HG03025 (cell line): ENCODE measurements around the gene PKHD1.

ENCODE experiments used
- ATAC-seq: cut with Tn5 transposase; IDR thresholded peaks from one replicate; pipeline ENCODE4 v1.9.1; 2021; ENCODE audit warnings: mild to moderate bottlenecking, moderate library complexity; ENCODE audit not compliant: unreplicated experiment, low FRiP score

Gene PKHD1

GRCh38 chr6:51648236-51648635 is 439.2 kb downstream of the PKHD1 start:
- no peak for ATAC-seq

- no peak for ATAC-seq
Observed at GRCh38 chr6:51644426-51644825, 443.0 kb downstream of the PKHD1 start.

- ATAC-seq: no peak
Observed at GRCh38 chr6:51640021-51640420, 447.4 kb downstream of the PKHD1 start.

DNA sequence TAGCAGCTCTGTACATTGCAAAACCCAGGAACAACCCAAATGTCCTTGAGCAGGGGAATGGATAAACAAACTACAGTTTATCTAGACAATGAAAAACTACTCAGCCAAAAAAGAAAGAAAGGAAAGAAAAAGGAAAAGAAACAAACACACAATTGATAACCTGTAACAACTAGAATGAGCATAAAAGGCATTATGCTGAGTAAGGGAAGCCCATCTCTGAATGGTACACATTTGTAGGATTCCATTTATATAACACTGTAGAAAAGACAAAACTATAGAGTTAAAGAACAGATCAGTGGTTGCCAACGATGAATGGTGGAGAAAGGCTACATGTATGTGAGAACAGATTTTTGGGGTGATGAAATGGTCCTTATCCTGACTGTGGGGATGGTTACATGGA is 454.0 kb downstream of the PKHD1 start:
- no peak for ATAC-seq

GRCh38 chr6:51630011-51630410 is 457.4 kb downstream of the PKHD1 start:
- no peak for ATAC-seq

DNA sequence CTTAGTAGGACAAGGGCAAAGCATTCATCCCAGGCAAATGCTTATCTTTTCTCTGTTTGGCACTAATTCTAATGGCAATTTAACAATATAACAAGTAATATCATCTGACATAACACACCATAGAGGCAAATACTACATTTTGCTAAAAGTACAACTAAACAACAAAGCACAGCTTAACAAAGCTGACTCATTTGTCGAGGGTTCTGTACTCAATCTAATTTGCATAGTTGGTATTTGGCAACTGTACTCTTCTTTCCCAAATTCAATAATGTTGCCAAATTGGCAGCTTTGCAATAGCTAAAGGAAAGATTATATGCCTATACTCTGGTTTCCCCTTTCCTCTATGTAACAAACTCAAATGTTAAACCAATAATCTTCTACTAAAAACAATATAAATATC is 461.0 kb downstream of the PKHD1 start:
- ATAC-seq: no peak

DNA sequence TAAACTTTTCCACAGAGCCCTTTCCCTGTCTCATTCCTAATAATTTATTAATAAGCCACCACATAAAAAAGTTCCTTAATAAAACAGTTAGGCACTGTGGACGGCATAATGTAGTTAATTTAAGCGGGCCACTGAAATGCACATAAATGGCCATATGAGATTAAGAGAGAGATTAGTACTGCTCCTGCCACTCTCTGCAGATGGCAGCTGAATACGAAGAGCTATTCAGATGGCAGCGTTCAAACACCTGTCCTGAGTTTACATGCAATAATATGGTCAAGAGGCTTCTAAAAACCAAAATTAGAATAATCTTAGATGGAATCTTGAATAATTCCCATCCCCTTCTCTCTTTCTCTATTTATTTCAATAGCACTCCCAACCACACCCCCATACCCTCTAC is 461.8 kb downstream of the PKHD1 start:
- no peak for ATAC-seq

DNA sequence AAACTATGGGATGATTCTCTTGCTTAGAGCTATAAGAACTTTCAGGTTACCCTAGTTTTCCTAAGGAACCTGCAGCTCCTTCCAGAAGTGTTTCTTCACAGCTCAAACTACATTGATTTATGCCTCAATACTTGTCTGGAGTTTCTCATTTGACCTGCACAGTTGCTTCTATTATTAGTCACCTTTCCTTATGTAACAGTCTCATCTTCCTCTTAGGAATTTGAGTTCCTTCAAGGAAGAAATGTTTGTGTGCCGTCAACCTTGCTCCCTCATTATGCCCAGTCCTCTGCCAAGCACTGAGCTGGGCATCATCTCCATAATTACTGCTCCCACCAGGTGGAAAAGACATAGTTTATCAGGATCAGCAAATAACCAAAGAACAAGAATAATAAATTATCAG is 466.4 kb downstream of the PKHD1 start:
- ATAC-seq: no peak

DNA sequence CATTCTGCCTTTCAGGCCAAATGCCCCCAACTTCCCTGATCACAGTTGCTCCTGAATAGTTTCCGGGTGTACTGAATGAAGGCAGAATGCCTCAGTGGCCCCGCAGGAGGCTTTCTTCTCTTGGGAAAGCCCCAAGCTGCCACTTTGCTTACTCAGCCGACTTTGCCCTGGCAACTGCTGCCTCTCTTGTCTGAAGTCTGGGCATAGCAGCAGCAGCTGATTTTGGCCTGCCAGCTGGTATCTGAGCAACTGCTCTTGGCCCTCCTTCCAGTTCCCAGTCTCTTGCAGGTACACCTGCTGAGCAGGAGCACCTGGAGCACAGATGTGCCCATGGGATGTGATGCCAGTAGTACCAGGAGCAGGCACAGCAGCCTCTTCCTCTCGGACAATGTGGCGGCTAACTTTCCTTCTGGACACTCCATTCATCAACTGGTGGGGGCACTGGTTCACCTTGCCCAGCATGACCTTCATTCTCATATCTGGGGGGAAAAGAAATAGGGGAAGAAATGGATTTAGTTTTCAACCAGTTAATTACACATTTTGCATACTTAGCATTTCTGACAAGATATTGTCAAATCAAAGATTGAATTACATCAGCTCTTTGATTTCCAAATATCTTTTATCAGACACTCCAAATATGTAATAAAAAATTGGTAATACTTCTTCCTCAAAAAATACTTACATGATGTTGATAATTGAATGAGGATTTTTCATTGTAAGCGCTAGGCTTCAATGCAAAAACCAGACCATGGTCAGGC is 468.2 kb downstream of the PKHD1 start:
- no peak for ATAC-seq

DNA sequence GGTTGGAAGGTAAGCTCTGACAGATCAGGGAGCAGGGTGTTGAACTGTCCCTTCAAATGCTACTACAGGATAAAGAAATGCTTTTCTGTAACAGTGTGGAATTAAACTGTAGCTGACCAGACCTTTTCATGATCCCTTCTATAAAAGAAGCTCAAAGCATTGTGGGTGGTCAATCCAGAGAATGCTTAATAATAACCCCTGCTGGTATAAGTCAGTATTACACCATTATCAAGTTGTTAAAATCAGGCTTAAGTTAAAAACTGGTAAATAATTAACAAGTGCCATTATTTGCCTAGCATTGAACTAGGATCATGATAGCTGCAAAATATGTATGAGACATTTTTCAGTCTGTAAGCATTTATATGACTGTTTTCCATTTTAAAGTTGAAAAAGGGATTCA is 468.9 kb downstream of the PKHD1 start:
- ATAC-seq: no peak

DNA sequence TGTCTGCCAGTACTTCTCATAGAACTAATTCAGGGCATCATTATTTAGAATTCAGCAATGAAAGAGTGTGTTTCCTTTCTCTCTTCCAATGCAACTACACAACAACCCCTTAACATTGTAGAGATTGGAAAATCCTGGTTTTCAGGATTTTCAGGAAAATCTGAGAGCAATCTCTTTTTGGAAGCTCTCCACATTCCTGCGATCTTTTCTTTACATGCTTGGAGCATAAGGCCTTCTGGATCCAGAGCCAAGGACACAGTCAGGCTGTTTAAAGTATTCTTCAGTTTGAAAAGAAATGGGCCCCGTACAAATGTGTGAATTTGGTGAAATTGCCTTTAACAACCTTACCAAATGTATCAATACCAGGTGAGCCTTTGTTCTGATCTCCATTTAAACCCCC is 469.7 kb downstream of the PKHD1 start:
- ATAC-seq: no peak

DNA sequence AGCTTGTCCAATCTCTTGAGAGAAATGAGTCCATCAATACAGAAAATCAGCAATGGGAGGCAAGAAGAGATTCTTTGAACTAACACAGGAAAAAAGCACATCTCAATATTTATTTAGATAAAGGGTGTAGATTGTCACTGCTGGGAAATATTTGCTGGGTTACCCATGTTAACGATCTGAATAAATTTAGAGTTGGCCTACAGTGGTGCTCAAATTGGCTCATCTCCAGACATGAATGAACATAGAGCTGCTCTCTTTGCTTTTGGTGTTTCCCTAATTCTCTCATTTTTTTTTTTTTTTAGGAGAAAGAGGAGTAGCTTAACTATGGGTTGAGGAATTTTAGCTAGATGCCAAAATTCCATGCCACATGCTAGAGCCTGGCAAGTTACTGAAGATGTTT is 471.2 kb downstream of the PKHD1 start:
- ATAC-seq: no peak

DNA sequence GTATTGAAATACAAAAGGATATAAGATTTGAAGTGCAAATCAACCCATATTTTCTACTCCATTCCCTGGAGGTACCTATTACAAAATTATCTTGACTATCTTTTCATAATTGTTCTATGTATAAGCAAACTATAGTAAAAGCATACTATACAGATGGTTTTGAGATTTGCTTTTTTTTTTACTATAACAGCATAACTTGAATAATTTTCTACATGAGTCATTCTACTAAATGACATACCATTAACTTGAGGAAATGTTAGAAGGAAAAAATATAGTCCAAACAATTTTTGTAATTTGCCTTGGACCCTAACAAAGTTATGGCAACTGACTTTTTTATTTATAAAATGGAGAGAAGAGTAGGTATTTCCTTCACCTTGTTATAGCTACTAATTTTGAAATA is 472.7 kb downstream of the PKHD1 start:
- ATAC-seq: no peak

- ATAC-seq: no peak
Observed at GRCh38 chr6:51613558-51613957, 473.9 kb downstream of the PKHD1 start.

DNA sequence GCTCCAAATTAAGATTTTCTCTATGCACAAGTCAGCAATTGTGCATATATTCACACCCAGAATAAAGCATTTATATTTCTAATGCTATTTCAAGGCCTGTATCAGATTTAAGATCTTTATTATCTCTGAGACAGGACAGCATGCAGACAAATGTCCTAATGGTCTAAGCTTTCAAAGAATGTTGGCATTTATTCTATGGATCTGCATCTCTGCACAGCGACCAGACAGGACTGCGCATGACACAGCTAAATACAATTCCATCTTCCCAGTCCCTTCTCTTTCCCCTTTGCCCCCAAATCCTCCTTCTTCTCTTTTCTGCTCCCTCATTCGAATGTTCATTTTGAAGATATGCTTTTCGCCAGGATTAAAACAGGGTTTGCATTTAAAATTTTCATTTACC is 478.5 kb downstream of the PKHD1 start:
- no peak for ATAC-seq

- no peak for ATAC-seq
Observed at GRCh38 chr6:51608383-51608782, 479.0 kb downstream of the PKHD1 start.

DNA sequence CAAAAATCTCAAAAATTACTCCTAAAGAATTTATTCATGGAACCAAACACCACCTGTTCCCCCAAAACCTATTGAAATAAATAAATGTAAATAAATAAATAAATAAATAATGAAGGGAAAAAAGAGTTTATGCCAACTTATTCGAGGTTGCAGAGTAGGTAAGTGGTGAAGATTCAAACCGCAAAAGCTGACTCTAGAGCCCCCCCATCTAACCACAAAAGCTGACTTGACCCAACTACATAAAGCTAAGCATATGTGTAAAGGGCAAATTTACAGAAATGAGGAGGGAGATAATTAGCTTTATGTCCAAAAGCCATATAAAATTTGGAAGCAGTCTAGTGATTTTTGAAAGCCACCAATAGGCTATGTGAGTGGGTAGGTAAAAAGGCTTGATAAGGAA is 486.9 kb downstream of the PKHD1 start:
- no peak for ATAC-seq

DNA sequence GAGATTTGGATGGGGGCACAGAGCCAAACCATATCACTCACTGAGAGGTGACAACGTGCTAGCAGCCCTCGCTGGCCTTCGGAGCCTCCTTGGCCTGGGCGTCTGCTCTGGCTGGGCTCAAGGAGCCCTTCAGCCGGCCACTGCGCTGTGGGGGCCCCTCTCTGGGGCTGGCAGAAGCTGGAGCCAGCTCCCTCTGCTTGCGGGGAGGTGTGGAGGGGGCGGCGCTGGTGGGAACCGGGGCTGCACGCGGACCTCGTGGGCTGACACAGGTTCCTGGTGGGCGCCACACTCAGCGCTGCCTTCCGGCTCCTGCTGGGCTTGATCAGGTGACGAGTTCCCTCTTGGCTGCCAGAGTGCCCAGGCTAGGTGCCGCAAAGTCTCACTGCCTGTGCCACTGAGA is 489.2 kb downstream of the PKHD1 start:
- ATAC-seq: no peak

- no peak for ATAC-seq
Observed at GRCh38 chr6:51594981-51595380, 492.4 kb downstream of the PKHD1 start.

DNA sequence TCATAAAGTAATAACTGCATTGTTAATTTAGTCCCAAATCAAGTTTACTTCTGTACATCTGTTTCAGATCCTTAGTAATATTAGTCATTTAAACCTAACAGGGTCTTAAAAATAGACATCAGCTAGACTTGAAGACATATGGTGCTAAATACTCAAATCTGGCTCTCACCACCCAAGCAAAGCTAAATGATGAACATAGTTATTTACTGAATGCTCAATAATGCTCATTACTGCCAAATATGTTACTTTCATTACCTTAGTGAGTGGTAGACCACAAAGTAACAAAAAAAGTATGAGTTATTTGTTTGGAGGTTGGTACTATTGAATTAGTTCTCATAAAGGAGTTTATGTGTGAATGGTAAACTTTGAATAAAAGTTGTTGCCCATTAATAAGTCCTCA is 502.1 kb downstream of the PKHD1 start:
- ATAC-seq: no peak

DNA sequence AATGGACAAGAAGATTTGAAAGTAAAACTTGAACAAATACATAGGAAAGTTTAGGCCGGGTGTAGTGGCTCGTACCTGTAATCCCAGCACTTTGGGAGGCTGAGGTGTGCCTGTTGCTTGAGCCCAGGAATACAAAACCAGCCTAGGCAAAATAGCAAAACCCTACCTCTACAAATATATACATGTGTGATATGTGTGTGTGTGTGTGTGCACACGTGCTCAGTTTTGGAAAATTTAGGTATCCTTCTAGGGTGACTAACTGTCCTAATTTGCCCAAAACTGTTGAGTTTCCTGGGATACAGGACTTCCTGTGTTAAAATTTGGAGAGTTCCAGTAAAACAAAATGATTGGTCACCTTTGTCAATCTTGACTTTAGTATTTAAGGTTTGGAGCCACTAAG is 503.2 kb downstream of the PKHD1 start:
- ATAC-seq: no peak

GRCh38 chr6:51578994-51579393 is 508.4 kb downstream of the PKHD1 start:
- ATAC-seq: no peak

GRCh38 chr6:51578362-51578761 is 509.1 kb downstream of the PKHD1 start:
- ATAC-seq: no peak
